HG03460 (cell line): Measurements from ENCODE around the gene TMEM219.
"Not testable (repeated sequence)": the region's sequence is repeated elsewhere in the genome, so short reads cannot be mapped to it uniquely, and the experiment has no call there.

Experiments used
- ATAC-seq: cut with Tn5 transposase; IDR thresholded peaks from one replicate; pipeline ENCODE4 v1.9.1; 2021; ENCODE audit not compliant: unreplicated experiment

Gene TMEM219, protein sequence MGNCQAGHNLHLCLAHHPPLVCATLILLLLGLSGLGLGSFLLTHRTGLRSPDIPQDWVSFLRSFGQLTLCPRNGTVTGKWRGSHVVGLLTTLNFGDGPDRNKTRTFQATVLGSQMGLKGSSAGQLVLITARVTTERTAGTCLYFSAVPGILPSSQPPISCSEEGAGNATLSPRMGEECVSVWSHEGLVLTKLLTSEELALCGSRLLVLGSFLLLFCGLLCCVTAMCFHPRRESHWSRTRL

DNA sequence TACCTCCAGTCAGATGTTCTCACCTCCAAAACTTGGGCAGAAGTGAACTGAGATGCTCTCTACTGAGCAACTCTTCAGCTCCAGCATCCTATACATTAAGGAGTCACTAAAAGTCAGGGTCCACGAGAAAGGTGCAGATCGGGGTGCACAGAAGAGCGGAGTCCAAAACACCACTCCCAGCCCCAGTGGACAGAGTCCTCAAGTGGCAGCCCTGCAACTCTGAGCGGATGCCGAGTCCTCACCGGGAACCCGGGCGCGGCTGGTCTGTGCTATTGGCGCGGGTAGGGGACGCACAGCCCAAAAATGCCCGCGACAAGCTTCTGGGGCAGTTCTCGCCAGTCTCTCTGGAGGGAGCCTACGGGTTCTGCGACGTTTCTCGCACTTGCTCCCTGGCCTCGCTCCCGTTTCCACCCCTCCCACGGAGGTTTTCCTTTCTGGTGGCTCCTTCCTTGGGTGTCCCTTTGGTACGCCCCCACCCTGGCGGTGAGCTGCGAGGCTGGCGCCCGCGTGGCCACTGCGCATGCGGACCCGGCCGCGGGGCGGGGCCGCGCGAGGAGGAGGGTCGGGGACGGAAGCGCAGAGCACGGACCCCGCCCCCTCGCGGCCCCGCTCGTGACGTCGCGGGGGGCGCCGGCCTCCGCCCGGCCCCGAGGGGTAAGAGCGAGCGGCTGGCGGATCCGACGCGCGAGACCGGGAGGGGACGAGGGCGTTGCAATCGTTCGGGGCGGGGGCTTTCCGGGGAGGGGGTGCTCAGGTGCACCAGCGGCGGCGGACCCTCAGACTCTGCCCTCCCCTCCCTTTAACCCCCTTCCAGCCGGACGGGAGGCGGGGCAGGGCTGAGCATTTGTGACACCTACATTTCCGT, at the start of gene TMEM219:
TMEM219 (plus strand) TSS at position 601 of the 865 bp plus-strand sequence. CDS start 1,065 bp downstream, outside the sequence.
- peak; percentile 77 for ATAC-seq

DNA sequence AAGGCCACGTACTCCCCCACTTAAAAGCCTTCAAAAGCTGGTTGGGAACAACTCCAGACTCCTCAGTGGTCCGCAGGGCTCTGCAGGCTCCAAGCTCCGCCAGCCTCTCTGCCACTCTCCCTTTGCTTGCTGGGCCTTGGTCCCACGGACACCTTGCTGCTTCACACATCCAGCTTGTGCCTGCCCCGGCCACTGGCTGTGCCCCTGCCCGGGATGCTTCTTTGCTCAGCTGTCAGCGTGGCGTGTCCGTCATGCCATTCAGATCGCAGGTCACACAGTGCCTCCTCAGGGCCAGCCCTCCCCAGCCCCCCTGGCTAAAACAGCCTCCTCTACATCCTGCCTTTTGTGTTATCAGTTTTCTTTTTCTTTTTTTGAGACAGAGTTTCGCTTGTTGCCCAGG, 49.8 kb upstream of the TMEM219 start:
- no peak for ATAC-seq

DNA sequence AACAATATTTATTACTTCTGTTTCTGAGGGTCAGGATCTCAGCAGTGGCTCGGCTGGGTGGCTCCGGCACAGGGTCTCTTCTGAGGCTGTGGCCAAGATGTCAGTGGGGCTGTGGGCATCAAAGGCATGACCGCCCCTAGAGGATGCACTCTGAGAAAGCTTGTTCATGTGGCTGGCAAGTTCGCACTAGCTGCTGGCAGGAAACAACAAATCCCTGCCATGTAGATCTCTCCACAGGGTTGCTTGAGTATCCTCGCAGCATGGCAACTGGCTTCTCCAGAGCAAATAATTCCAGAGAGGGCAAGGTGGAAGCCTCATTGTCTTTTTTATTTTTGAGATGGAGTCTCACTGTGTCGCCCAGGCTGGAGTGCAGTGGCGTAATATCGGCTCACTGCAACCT, 48.4 kb upstream of the TMEM219 start:
- no peak for ATAC-seq

DNA sequence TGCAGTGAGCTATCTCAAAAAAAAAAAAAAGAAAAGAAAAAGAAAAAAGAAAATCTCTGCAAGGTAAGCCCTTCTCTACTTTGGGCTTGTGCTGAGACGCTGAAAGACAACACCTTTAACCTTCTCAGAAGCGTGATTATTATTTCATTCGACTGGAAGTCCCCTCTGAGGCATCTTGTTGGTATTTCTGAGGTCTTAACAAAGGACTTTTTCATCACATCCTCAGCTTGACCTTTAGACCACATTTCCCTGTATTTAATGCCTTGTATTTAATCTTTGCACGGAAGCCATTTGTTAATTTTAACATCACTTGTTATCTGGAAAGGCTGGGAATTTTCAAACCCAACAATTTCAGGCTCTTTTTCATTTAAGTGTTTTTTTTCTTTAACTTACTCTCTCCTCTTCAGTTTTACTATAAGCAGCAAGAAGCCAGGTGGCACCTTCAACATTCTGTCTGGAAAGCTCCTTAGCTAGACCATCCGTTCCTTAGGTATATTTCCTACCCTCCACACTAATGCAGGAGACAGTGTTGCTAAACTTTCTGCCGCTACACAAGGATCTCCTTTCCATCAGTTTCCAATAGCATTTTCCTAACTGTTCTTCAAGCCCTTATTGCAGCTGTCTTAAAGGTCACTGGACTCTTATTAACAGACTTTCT, 46.2 kb upstream of the TMEM219 start:
- ATAC-seq: no peak

DNA sequence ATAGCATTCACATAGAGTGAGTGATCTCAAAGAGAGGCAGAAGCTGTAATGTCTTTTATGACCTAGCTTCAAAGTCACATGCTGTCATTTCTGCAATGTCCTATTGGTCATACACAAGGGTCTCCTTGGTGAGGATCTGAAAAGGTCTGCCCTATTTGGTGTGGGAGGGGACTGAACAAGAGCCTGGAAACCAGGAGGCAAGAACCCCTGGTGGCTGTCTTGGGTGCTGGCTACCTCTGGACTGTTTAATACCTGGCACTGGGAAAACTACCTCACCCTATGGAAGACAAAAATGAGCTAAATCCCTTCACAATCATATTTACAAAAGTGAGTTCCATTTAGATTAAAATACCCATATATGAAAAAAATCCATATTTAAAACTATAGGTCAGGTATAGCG, 44.9 kb upstream of the TMEM219 start:
- ATAC-seq: no peak

DNA sequence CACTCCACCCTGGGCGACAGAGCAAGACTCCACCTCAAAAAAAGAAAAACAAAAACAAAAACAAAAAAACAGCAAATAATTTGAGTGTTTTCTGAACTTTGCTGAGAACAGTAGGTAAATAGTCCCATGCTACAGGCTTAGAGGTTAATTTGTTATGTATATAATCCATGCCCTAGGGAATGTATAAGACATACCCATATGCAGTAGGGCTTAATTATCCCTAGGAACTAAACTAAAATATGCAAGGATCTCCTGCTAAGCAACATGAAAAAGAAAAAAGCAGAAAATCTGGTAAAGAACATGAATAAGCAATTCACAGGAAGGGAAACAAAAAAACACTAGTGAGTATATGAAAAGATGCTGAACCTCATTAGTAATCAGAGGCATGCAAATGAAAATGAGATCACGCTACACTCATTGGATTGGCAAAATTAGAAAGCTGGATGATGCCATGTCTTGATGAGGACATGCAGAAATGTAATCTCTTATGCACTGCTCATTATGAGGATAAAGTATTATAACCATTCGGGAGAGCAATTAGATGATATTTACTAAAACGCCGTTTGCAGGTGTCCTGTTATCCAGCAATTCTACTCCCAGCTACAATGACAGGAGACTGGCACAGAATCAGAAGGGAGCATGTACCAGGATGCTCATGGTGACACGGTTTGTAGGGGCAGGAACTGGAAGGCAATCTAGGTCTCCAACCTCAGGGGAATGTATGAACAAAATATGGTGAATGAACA, 41.4 kb upstream of the TMEM219 start:
- ATAC-seq: no peak

DNA sequence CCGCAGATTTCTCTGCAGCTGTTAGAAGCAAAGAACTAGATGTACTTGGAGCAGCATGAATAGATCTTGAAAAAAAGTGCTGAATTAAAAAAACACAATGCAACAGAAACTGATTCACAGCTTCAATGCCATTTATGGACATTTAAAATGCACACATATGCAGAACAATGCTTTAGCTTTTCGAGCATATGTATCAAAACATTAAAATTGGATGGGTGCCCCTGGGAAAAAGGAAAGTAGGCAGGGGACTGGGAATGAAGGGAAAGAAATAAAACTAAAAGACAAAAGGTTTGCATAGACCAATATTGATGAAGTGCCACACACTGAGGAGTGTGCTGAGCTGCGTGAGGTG, 40.9 kb upstream of the TMEM219 start:
- no peak for ATAC-seq

DNA sequence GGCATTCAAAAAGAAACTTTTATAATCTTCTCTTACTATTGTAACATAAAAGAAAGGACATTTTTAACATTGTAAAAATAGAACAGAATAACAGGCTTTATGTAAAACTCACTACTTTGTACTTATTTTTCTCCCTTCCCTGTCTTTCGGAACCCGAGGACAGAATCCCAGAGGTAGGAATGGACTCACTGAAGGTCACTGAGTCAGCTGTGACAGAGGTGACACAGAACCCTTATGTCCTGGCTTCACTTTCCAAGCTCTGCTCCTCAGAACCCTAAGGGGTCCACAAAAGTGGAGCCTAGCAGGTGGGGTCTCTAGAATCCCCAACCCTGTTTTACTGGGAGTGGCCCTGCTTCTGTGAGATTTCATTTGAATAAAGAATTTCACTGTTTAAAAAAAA, 39.6 kb upstream of the TMEM219 start:
- ATAC-seq: no peak

DNA sequence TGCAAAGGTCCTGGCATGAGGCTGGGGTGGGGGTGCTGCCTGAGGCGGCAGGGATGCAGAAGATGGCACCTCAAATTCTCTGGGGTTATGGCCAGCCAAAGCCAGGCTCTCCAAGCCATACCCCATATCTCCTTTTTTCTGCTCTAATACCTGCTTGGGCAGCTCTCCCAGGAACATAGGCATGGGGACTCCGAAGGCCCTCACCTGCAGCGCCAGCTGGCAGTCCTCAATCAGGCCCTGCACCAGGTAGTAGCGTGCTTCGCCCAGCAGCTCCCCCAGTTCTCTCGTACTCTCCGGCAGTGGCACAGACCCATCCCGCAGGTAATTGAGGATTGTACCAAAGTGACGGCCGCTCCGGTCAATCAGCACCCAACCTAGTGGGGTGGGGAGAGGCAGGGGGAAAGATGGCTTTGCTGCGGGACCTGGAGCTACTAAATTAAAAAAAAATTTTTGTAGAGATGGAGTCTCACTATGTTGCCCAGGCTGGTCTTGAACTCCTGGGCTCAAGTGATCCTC, 38.8 kb upstream of the TMEM219 start:
- no peak for ATAC-seq

DNA sequence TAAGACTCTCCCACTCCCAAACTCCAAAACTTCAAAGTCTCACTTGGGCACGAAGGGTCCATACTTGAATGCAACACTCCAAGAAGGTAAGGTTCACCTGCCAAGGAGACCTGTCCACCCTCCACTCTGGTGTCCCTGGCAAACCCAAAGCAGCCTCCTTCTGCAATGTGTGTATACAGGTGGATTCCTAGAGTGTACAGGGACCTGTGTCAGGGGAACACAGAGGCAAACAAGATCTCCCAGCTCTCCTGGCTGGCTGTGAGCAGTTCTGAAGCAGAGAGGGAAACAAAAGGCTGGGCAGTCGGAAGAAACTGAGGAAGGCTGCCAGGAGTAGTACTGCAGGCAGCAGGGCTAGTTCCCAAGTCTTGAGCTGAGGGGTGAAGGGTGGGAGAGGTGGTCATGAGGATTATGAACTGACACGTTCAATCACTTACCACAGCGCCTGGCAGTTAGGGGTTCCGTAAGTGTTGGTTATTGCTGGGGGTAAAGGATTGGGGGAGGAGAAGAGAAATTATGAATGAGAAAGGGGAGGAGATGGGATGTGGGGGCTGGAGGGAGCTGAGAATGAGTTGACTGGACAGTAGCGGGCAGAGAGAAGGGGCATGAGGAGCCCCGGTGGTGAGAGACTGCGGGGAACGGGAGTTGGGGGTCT, 36.6 kb upstream of the TMEM219 start:
- ATAC-seq: no peak

DNA sequence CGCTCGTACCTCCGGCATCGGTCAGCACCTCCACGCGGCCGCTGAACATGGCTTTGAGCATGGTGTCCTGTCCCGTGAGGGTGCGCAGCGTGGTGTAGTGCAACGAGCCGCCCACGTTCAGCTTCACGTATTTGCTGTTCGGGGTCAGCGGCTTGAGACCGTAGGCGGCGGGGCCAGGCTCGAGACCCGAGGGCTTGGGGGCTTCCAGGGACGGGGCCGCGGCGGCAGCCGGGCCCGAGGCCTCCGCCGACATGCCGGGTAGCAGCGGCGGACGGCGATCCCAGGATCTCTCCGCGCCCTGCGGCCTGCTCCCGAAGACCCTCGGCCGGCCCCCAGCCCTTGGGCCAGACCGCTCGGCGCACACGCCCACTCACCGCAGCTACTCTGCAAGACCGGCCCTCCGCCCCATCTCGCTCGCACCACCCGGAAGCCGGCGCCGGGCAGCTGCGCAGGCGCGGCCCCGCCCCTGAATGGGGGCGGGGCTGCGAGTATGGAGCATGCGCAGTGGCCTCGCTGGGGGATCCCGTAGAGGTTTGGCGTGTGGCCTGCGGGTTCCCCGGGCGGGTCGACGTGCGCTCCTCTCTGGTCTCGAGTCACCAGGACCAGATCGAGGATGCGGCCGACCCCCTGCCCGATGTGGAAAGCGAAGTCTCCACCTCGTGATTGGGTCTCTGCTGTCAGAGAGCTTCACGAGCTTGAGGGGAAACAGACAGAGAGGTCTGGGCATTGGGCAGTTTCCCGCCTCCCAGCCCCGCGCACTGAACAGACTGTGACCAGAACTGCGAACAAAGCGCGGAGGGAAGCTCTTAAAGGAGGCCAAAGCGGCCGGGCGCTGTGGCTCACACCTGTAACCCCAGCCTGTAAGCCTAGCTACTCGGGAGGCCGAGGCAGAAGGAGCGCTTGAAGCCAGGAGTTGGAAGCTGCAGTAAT, 35.8 kb upstream of the TMEM219 start, which contains the start of gene KCTD13:
KCTD13 (minus strand) TSS at position 446 of the 930 bp plus-strand sequence; CDS start at position 253, 193 bp downstream.
- peak; percentile 74 for ATAC-seq

DNA sequence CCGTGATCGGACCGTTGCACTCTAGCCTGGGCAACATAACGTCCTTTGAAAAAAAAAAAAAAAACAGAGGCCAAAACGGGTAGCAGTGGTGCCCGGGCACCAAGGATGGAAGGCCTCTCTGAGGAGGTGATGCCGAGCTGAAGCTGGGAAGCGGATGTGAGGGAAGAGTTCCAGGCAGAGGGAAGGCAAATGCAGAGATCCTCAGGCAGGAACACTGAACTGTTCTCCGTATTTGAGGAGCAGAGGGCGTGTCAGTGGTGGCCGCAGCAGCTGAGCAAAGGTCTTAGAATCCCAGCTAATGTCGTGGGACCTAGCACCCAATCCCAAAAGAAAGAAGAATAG, 35.2 kb upstream of the TMEM219 start:
- no peak for ATAC-seq

DNA sequence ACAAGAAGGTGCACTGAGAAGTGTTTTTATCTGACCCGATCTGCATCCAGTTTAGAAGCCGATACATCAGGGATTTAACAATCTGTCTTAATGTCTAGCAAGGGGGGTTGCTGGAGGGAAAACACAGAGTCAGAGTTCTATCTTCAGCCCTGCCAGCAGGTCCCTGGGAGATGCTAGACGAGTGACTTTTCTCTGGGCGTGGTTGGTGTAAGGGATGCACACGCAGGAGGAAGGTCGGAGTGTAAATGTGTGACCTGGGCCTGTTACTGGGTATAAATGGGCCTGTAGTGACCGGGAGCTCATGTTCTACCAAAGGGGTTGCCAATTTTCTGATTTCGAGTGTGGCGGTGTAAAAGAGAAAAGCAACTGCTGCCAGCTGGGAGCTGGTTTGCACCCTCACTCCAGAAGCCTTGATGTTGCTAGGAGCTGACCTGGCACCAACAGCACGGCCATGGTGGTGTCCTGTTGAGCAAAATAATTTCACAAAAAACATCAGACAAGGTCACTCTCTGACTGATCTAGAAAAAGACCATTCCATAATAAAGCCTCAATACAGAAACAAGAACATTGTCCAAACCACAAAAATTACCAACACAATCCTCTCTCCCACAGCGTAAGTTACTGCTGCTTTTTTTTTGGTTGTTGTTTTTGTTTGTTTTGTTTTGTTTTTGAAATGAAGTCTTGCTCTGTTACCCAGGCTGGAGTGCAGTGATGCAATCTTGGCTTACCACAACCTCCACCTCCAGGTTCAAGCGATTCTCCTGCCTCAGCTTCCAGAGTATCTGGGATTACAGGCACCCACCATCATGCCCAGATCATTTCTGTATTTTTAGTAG, 34.6 kb upstream of the TMEM219 start:
- no peak for ATAC-seq

DNA sequence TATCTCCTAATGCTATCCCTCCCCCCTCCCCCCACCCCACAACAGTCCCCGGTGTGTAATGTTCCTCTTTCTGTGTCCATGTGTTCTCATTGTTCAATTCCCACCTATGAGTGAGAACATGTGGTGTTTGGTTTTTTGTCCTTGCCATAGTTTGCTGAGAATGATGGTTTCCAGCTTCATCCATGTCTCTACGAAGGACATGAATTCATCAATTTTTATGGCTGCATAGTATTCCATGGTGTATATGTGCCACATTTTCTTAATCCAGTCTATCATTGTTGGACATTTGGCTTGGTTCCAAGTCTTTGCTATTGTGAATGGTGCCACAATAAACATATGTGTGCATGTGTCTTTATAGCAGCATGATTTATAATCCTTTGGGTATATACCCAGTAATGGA, 30.1 kb upstream of the TMEM219 start:
- ATAC-seq: not testable (repeated sequence)

DNA sequence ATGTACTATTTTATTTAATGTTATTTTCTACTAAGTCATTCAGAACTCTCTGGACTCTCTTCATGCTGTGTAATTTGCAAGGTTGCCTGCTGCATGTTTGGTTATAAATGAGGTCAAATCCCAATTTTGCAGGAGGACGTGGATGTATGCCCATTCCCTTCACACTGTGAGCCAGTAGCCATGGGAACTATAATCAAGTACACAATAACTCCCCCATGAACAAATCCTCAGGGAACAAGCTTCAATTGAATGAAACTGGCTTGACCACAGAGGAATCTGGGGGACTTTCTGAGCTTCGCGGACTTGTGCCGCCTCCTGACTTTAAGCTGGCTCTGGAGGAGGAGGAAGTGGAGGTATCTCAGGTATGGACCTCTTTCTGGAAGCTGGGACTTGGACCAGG, 21.2 kb upstream of the TMEM219 start:
- ATAC-seq: no peak

DNA sequence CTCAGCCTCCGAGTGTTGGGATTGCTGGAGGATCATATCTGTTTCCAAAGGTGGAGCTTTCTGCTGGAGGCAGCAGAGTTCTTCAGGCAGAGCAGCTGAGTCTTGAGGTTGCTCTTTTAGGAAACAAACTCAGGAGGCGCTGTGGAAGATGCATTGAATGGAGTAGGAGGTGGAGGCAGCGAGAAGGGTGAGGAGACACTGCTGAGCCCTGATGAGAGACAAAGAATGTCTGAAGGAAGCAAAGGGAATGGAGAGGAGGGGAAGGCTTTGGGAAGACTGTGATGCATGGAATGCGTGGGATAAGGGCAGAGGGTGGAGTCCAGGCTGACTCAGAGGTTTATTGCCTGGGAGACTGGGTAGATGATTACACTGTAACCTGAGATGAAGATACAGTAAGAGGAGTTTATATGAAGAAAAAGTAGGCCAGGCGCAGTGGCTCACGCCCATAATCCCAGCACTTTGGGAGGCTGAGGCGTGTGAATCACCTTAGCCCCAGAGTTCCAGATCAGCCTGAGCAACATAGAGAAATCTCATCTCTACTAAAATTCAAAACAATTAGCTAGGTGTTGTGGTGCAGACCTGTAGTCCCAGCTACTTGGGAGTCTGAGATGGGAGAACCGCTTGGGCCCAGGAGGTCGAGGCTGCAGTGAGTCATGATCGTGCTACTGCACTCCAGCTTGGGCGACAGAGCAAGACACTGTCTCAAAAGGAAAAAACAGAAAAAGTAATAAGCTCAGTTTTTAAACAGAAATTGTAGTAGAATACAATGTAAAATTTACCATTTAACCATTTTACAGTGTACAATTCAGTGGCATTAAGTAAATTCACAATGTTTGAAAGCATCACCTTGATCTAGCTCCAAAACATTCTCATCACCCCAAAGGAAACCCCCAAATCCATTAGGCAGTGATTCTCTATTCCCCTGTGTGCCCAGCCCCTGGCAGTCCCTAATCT, 17.8 kb upstream of the TMEM219 start:
- ATAC-seq: no peak

DNA sequence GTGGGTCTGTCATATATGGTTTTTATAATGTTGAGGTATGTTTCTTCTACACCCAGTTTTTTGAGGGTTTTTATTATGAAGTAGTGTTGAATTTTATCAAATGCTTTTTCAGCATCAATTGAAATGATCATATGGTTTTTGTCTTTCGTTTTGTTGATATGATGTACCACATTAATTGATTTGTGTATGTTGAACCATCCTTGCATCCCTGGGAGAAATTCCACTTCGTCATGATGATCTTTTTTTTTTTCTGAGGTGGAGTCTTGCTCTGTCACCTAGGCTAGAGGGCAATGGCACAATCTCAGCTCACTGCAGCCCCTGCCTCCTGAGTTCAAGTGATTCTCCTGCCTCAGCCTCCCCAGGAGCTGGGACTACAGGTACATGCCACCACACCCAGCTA, 14.0 kb upstream of the TMEM219 start:
- no peak for ATAC-seq
